HepG2 (cell line): Measurements from ENCODE around the gene FAM163B. TPM values are rescaled to one million over a fixed set of nuclear protein-coding genes. Genes with fewer than 3 reads are reported as not detected.

Experiments used
- ATAC-seq: fragments of 200-7000 bp; cut with Tn5 transposase; 3 replicates; pipeline ENCODE4 v1.9.1; 2020; ENCODE audit warnings: mild to moderate bottlenecking, moderate library complexity
- BruUV-seq: library from RNA; stranded (reverse); fragments of 400-500 nt; replicated peaks from 2 replicates; lab custom pipeline; 2021; lab: Mats Ljungman, UMichigan
- CTCF ChIA-PET: fragments of 300-600 bp; formaldehyde crosslinking; extraction: SDS; loops from one replicate; lab custom pipeline; 2021; ENCODE audit warnings: low total read pairs, inconsistent platforms, low intra/inter-chr PET ratio; lab: Yijun Ruan, JAX
- POLR2A ChIA-PET: fragments of 350-600 bp; sonication (Branson Sonifier 250); formaldehyde crosslinking; loops from one replicate; lab custom pipeline; 2020; ENCODE audit warnings: antibody characterized with exemption, inconsistent platforms; lab: Yijun Ruan, JAX
- DNase-seq: peaks from one replicate; pipeline ENCODE4 v3.0.0-alpha.2; 2015; ENCODE audit warnings: low spot score
- FAIRE-seq: peaks from 3 replicates; lab custom pipeline; 2011; peaks lifted over from hg19 to GRCh38; lab: Jason Lieb, UNC
- H2AFZ ChIP-seq: one replicate; pipeline ENCODE4 v1.6.1; 2011; ENCODE audit warnings: low read length, inconsistent platforms
- H3K27ac ChIP-seq: fragments of 300-600 bp; 3 replicates; pipeline ENCODE4 v1.8.0; 2011; ENCODE audit warnings: mixed run types, mild to moderate bottlenecking, mixed read lengths, low read length, inconsistent platforms; ENCODE audit not compliant: insufficient read depth; ENCODE audit errors: extremely low read length
- H3K27me3 ChIP-seq, 2 experiments: fragments of 200-600 bp in 1 of 2; 2 replicates in 1 of 2; 3 replicates in 1 of 2; pipeline versions ENCODE4 v1.6.0 to v1.8.0; 2011; ENCODE audit warnings: low read length in 2 of 2, mild to moderate bottlenecking in 2 of 2, moderate library complexity in 2 of 2, inconsistent platforms in 1 of 2; ENCODE audit not compliant: insufficient read depth in 2 of 2, control insufficient read depth in 1 of 2
- H3K36me3 ChIP-seq, 2 experiments: fragments of 200-600 bp in 1 of 2; replicated peaks in 1 of 2; 2 replicates in 1 of 2; 3 replicates in 1 of 2; pipeline versions ENCODE4 v1.5.1 to v1.8.0; 2011; ENCODE audit warnings: low read length in 2 of 2, inconsistent platforms in 1 of 2; ENCODE audit not compliant: insufficient read depth in 2 of 2, control insufficient read depth in 1 of 2
- H3K4me1 ChIP-seq: 2 replicates; pipeline ENCODE4 v1.5.1; 2012; ENCODE audit warnings: low read length, inconsistent platforms; ENCODE audit not compliant: insufficient read depth
- H3K4me2 ChIP-seq: 2 replicates; pipeline ENCODE4 v1.6.0; 2011; ENCODE audit warnings: low read depth, low read length, inconsistent platforms
- H3K4me3 ChIP-seq, 3 experiments: fragments of 200-600 bp in 1 of 3; sonication (generic), shearing (Covaris generic) in 1 of 3; replicated peaks in 1 of 3; 2 replicates each; pipeline ENCODE4 v1.5.1; 2011 to 2016; ENCODE audit warnings: low read length in 3 of 3, inconsistent platforms in 2 of 3, low read depth in 2 of 3, mild to moderate bottlenecking in 2 of 3, control low read depth in 1 of 3, mixed read lengths in 1 of 3; ENCODE audit not compliant: insufficient read depth in 1 of 3
- H3K79me2 ChIP-seq: one replicate; pipeline ENCODE4 v1.6.1; 2011; ENCODE audit warnings: low read length, inconsistent platforms; ENCODE audit not compliant: insufficient read depth
- H3K9ac ChIP-seq: 2 replicates; pipeline ENCODE4 v1.6.0; 2011; ENCODE audit warnings: mild to moderate bottlenecking, low read depth, low read length, inconsistent platforms; ENCODE audit not compliant: insufficient read depth
- H3K9me3 ChIP-seq: 2 replicates; pipeline ENCODE4 v1.5.1; 2012; ENCODE audit warnings: mild to moderate bottlenecking, low read length
- H4K20me1 ChIP-seq: 2 replicates; pipeline ENCODE4 v1.6.0; 2011; ENCODE audit warnings: inconsistent platforms, mild to moderate bottlenecking, low read length, moderate library complexity; ENCODE audit not compliant: insufficient read depth
- HOXA5 ChIP-seq: sonication (generic); formaldehyde crosslinking; IDR thresholded peaks from 2 replicates; pipeline ENCODE4 v1.4.0; 2020; ENCODE audit warnings: missing genetic modification reagents
- RARA ChIP-seq: IDR thresholded peaks from 2 replicates; pipeline ENCODE4 v1.6.1; 2016; ENCODE audit warnings: missing genetic modification reagents, missing compliant biosample characterization
- RBAK ChIP-seq: sonication (generic); formaldehyde crosslinking; IDR thresholded peaks from 2 replicates; pipeline ENCODE4 v1.5.1; 2020; ENCODE audit warnings: mild to moderate bottlenecking, missing genetic modification reagents
- SMC3 ChIP-seq: IDR thresholded peaks from 2 replicates; pipeline ENCODE4 v1.6.1; 2011; ENCODE audit warnings: low read length, improper control_type of control experiment
- TAF1 ChIP-seq: sonication (generic); formaldehyde crosslinking; IDR thresholded peaks from 2 replicates; pipeline ENCODE4 v1.4.0; 2020; ENCODE audit warnings: missing genetic modification reagents
- ZFP36L2 ChIP-seq: sonication (generic); formaldehyde crosslinking; IDR thresholded peaks from 2 replicates; pipeline ENCODE4 v1.4.0; 2020; ENCODE audit warnings: missing genetic modification reagents
- ZNF136 ChIP-seq: sonication (generic); formaldehyde crosslinking; IDR thresholded peaks from 2 replicates; pipeline ENCODE4 v1.8.1; 2022; ENCODE audit warnings: low read depth, mild to moderate bottlenecking, moderate library complexity, missing genetic modification reagents
- ZNF232 ChIP-seq: sonication (generic); formaldehyde crosslinking; IDR thresholded peaks from 2 replicates; pipeline ENCODE4 v1.4.0; 2020; ENCODE audit warnings: missing genetic modification reagents, borderline replicate concordance
- ZNF577 ChIP-seq: sonication (generic); formaldehyde crosslinking; IDR thresholded peaks from 2 replicates; pipeline ENCODE4 v1.4.0; 2020; ENCODE audit warnings: mild to moderate bottlenecking, low read depth, missing genetic modification reagents, borderline replicate concordance
- WGBS: methylation state at CpG from one replicate; pipeline ENCODE4 v1.1.6; 2017; ENCODE audit warnings: low lambda C conversion rate; 5-methylcytosine and 5-hydroxymethylcytosine counted together
- in situ Hi-C: cut with HindIII; loops from 2 replicates; pipeline ENCODE4 v1.10.0; 2017; ENCODE audit warnings: low pct_unique_long_range_greater_than_20kb; ENCODE audit not compliant: extremely low pct_ligation_motif_present
- intact Hi-C: fragments of 100-400 bp; cut with micrococcal nuclease; formaldehyde crosslinking; loops from one replicate; pipeline ENCODE4 v1.10.0; 2022; ENCODE audit not compliant: unreplicated experiment
- polyA plus RNA-seq, 8 experiments: library from polyadenylated mRNA; depleted of rRNA in 3 of 8; stranded (reverse) in 7 of 8; unstranded in 1 of 8; fragments of >200 nt; fragmentation: Illumina TruSeq in 4 of 8; extraction: Trizol in 4 of 8; gene quantifications; 2 replicates each; pipeline versions ENCODE4 v1.2.1 to v1.2.3, GENCODE V29; 2011 to 2016; ENCODE audit warnings: low read depth in 4 of 8, missing spikeins in 1 of 8, mixed read lengths in 1 of 8; ENCODE audit not compliant: insufficient read depth in 1 of 8
- total RNA-seq, 5 experiments: library from RNA; depleted of rRNA; stranded (reverse); fragments of >200 nt; fragmentation: Illumina TruSeq; extraction: Trizol; gene quantifications; 2 replicates each; pipeline ENCODE4 v1.2.3, GENCODE V29; 2016; ENCODE audit warnings: low read depth in 1 of 5
- TF ChIP-seq, protein P1 (sequence below): sonication (generic); formaldehyde crosslinking; IDR thresholded peaks from 2 replicates; pipeline ENCODE4 v1.5.0; 2020; ENCODE audit warnings: mild to moderate bottlenecking, missing genetic modification reagents
- TF ChIP-seq, protein P2 (sequence below): sonication (generic); formaldehyde crosslinking; IDR thresholded peaks from 2 replicates; pipeline ENCODE4 v1.5.1; 2020; ENCODE audit warnings: missing genetic modification reagents, mild to moderate bottlenecking, borderline replicate concordance
- TF ChIP-seq, protein P3 (sequence below): sonication (generic); formaldehyde crosslinking; IDR thresholded peaks from 2 replicates; pipeline ENCODE4 v1.4.0; 2020; ENCODE audit warnings: missing genetic modification reagents, mild to moderate bottlenecking, borderline replicate concordance

FAM163B gene
- total and polyA plus RNA-seq, 2 of the 13 experiments (the other 11 are each of a cell fraction or from before 2014, with no cell fraction given), result not detected

DNA sequence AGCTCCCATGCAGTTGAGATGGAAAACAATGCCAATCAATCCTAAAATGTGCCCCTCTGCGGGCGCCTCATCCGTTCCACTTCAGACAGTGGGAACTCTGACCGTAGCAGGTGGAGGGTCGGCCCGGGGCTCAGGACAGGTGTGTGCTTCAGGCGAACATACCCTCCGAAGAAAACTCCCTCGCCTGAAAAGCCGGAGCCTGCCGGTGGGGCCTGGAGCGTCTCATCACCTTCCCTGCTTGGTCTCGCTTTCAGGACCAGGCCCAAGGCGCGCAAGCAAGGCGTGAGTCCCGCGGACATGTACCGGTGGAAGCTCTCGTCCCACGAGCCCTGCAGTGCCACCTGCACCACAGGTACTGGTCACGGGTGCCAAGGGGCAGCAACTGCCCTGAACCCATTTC is 48.2 kb downstream of the FAM163B start:
- peaks cover 24% of the 10 kb centered on the region for H3K4me1 ChIP-seq
- no peak for FAIRE-seq
- no peak overlapping the region for H3K4me2 ChIP-seq
- intact Hi-C loops (no loop called here), in situ Hi-C loops (no loop called here)
- 73% methylated on average over 4 of the region's 22 CpGs for WGBS
- H3K27ac ChIP-seq, result no peak overlapping the region
- no peak overlapping the region for H3K4me3 ChIP-seq
- ATAC-seq, result no peak
- POLR2A ChIA-PET, result no interaction called here
- H2AFZ ChIP-seq, result no peak overlapping the region
- no peaks in the 10 kb centered on the region for H3K79me2 ChIP-seq
- CTCF ChIA-PET, result no interaction called here
- no peak for TF ChIP-seq ZNF136
- no peaks in the 10 kb centered on the region for H3K9me3 ChIP-seq
- BruUV-seq, result no TSS peak
- H3K9ac ChIP-seq, result no peak overlapping the region
- H3K27me3 ChIP-seq, result peaks cover 0 to 3% of the 10 kb centered on the region in 2 experiments; a peak in 2 of 5 replicates
- no peak for DNase-seq
- H4K20me1 ChIP-seq, result no peaks in the 10 kb centered on the region
- H3K36me3 ChIP-seq, result no peaks in the 10 kb centered on the region

DNA sequence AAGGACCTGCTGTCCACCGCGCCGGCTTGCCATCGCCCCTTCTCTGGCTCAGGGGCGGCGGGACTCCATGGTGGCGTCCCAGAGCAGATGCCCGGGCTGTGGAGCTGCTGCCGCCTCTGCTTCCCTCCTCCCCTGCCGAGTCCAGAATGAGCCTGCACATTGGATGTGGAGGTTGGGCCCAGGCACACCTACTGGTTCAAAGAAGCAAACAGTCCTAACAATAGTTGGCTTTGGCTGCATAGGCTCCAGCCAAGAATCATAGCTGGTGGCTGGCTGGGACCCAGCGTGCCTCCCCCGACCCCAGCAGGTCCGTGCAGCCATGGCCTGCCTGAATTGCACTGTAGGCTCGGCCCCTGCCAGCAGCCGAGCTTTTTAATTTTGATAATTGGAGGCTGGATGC is 48.9 kb downstream of the FAM163B start:
- H3K4me2 ChIP-seq, result no peak overlapping the region
- in situ Hi-C loops (no loop called here), intact Hi-C loops (no loop called here)
- no peak for DNase-seq
- peaks cover 0 to 3% of the 10 kb centered on the region in 2 experiments; a peak in 2 of 5 replicates for H3K27me3 ChIP-seq
- no peaks in the 10 kb centered on the region for H3K36me3 ChIP-seq
- H3K4me1 ChIP-seq, result peaks cover 24% of the 10 kb centered on the region
- ATAC-seq, result no peak
- no peak for FAIRE-seq
- no peak overlapping the region for H2AFZ ChIP-seq
- no peaks in the 10 kb centered on the region for H3K79me2 ChIP-seq
- H3K9me3 ChIP-seq, result no peaks in the 10 kb centered on the region
- POLR2A ChIA-PET, result no interaction called here
- BruUV-seq, result no TSS peak
- no peak overlapping the region for H3K4me3 ChIP-seq
- TF ChIP-seq, protein P1, sequence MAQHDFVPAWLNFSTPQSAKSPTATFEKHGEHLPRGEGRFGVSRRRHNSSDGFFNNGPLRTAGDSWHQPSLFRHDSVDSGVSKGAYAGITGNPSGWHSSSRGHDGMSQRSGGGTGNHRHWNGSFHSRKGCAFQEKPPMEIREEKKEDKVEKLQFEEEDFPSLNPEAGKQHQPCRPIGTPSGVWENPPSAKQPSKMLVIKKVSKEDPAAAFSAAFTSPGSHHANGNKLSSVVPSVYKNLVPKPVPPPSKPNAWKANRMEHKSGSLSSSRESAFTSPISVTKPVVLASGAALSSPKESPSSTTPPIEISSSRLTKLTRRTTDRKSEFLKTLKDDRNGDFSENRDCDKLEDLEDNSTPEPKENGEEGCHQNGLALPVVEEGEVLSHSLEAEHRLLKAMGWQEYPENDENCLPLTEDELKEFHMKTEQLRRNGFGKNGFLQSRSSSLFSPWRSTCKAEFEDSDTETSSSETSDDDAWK (CRISPR knock-in tag), result no peak
- TF ChIP-seq ZFP36L2 (CRISPR knock-in tag) (no peak), ZNF577 (CRISPR knock-in tag) (no peak), TAF1 (no peak), SMC3 (no peak), HOXA5 (CRISPR knock-in tag) (no peak), RBAK (CRISPR knock-in tag) (no peak), RARA (CRISPR knock-in tag) (no peak), ZNF232 (CRISPR knock-in tag) (no peak)
- TF ChIP-seq, protein P2, sequence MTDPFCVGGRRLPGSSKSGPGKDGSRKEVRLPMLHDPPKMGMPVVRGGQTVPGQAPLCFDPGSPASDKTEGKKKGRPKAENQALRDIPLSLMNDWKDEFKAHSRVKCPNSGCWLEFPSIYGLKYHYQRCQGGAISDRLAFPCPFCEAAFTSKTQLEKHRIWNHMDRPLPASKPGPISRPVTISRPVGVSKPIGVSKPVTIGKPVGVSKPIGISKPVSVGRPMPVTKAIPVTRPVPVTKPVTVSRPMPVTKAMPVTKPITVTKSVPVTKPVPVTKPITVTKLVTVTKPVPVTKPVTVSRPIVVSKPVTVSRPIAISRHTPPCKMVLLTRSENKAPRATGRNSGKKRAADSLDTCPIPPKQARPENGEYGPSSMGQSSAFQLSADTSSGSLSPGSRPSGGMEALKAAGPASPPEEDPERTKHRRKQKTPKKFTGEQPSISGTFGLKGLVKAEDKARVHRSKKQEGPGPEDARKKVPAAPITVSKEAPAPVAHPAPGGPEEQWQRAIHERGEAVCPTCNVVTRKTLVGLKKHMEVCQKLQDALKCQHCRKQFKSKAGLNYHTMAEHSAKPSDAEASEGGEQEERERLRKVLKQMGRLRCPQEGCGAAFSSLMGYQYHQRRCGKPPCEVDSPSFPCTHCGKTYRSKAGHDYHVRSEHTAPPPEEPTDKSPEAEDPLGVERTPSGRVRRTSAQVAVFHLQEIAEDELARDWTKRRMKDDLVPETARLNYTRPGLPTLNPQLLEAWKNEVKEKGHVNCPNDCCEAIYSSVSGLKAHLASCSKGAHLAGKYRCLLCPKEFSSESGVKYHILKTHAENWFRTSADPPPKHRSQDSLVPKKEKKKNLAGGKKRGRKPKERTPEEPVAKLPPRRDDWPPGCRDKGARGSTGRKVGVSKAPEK, result no peak
- TF ChIP-seq, protein P3, sequence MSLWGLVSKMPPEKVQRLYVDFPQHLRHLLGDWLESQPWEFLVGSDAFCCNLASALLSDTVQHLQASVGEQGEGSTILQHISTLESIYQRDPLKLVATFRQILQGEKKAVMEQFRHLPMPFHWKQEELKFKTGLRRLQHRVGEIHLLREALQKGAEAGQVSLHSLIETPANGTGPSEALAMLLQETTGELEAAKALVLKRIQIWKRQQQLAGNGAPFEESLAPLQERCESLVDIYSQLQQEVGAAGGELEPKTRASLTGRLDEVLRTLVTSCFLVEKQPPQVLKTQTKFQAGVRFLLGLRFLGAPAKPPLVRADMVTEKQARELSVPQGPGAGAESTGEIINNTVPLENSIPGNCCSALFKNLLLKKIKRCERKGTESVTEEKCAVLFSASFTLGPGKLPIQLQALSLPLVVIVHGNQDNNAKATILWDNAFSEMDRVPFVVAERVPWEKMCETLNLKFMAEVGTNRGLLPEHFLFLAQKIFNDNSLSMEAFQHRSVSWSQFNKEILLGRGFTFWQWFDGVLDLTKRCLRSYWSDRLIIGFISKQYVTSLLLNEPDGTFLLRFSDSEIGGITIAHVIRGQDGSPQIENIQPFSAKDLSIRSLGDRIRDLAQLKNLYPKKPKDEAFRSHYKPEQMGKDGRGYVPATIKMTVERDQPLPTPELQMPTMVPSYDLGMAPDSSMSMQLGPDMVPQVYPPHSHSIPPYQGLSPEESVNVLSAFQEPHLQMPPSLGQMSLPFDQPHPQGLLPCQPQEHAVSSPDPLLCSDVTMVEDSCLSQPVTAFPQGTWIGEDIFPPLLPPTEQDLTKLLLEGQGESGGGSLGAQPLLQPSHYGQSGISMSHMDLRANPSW (CRISPR knock-in tag), result no peak
- no peak overlapping the region for H3K9ac ChIP-seq
- no peak overlapping the region for H3K27ac ChIP-seq
- CTCF ChIA-PET, result no interaction called here
- WGBS, result 72% methylated on average over 6 of the region's 15 CpGs
- no peaks in the 10 kb centered on the region for H4K20me1 ChIP-seq
